Naive thymus-derived CD4-positive, alpha-beta T cell (primary cell): ENCODE measurements around the gene PHF20. TPM values are rescaled to one million over a fixed set of nuclear protein-coding genes. Genes with fewer than 3 reads are reported as not detected.

Source experiments
- ATAC-seq: fragments of 150-1000 bp; cut with Tn5 transposase; 2 replicates; pipeline ENCODE4 v1.10.0; 2021; ENCODE audit warnings: mild to moderate bottlenecking, moderate library complexity
- CTCF ChIA-PET: fragments of 350-600 bp; sonication (Branson Sonifier 250); formaldehyde crosslinking; loops from one replicate; lab custom pipeline; 2021; ENCODE audit warnings: antibody characterized with exemption; lab: Charles Lee
- POLR2A ChIA-PET: fragments of 350-600 bp; sonication (Branson Sonifier 250); formaldehyde crosslinking; loops from one replicate; lab custom pipeline; 2021; ENCODE audit warnings: antibody characterized with exemption, inconsistent platforms; lab: Charles Lee
- DNase-seq, 9 donors: peaks; one replicate each; pipeline versions ENCODE4 v3.0.0 to v3.0.0-alpha.2; 2020 to 2022; ENCODE audit warnings: mixed read lengths in 1 of 9
- H3K27ac ChIP-seq: one replicate; pipeline ENCODE4 v1.7.0; 2013; ENCODE audit warnings: mild to moderate bottlenecking, low read depth, low read length, moderate library complexity
- H3K27me3 ChIP-seq, 2 donors: one replicate each; pipeline ENCODE4 v1.7.0; 2013; ENCODE audit warnings: low read length in 2 of 2, mild to moderate bottlenecking in 2 of 2, moderate library complexity in 2 of 2; ENCODE audit not compliant: control insufficient read depth in 2 of 2, insufficient read depth in 2 of 2
- H3K36me3 ChIP-seq, 3 experiments: 1 replicate in 2 of 3; 2 replicates in 1 of 3; pipeline ENCODE4 v1.7.0; 2013; ENCODE audit warnings: low read length in 3 of 3, mild to moderate bottlenecking in 3 of 3, moderate library complexity in 1 of 3; ENCODE audit not compliant: insufficient read depth in 3 of 3, control insufficient read depth in 2 of 3
- H3K4me1 ChIP-seq, 2 donors: one replicate each; pipeline ENCODE4 v1.7.0; 2013; ENCODE audit warnings: low read length in 2 of 2, mild to moderate bottlenecking in 2 of 2, moderate library complexity in 1 of 2; ENCODE audit not compliant: control insufficient read depth in 2 of 2, insufficient read depth in 2 of 2
- H3K4me3 ChIP-seq: 2 replicates; pipeline ENCODE4 v1.7.0; 2013; ENCODE audit warnings: mild to moderate bottlenecking, low read length
- H3K9me3 ChIP-seq, 3 experiments: 1 replicate in 2 of 3; 2 replicates in 1 of 3; pipeline ENCODE4 v1.7.0; 2013; ENCODE audit warnings: low read length in 3 of 3; ENCODE audit not compliant: control insufficient read depth in 2 of 3
- H3K27ac Mint-ChIP-seq, 9 donors: one replicate each; pipeline ENCODE4 v1.8.0; 2020 to 2022; ENCODE audit warnings: mixed read lengths in 9 of 9, mild to moderate bottlenecking in 8 of 9, moderate library complexity in 5 of 9, inconsistent platforms in 2 of 9
- H3K27me3 Mint-ChIP-seq, 5 donors: one replicate each; pipeline ENCODE4 v1.8.0; 2021 to 2022; ENCODE audit warnings: mixed read lengths in 5 of 5, mild to moderate bottlenecking in 1 of 5
- H3K36me3 Mint-ChIP-seq, 5 donors: one replicate each; pipeline ENCODE4 v1.8.0; 2020 to 2022; ENCODE audit warnings: mixed read lengths in 5 of 5, mild to moderate bottlenecking in 3 of 5, inconsistent platforms in 1 of 5
- H3K4me1 Mint-ChIP-seq, 7 donors: one replicate each; pipeline ENCODE4 v1.8.0; 2020 to 2022; ENCODE audit warnings: mixed read lengths in 7 of 7, mild to moderate bottlenecking in 3 of 7, inconsistent platforms in 1 of 7
- H3K4me3 Mint-ChIP-seq, 10 donors: one replicate each; pipeline ENCODE4 v1.8.0; 2020 to 2022; ENCODE audit warnings: mild to moderate bottlenecking in 10 of 10, mixed read lengths in 10 of 10, moderate library complexity in 6 of 10, inconsistent platforms in 2 of 10
- H3K9me3 Mint-ChIP-seq, 11 donors: one replicate each; pipeline ENCODE4 v1.8.0; 2020 to 2022; ENCODE audit warnings: mixed read lengths in 11 of 11, mild to moderate bottlenecking in 4 of 11, inconsistent platforms in 1 of 11, moderate library complexity in 1 of 11
- intact Hi-C, 2 donors: fragments of 100-400 bp; cut with micrococcal nuclease; formaldehyde crosslinking; loops; one replicate each; pipeline ENCODE4 v1.15.1; 2023
- polyA plus RNA-seq, 2 donors: library from polyadenylated mRNA; unstranded; fragments of 300-500 nt; fragmentation: Illumina TruSeq; gene quantifications; one replicate each; pipeline ENCODE4 v1.2.3, GENCODE V29; 2021
- total RNA-seq, 6 experiments: library from RNA in 5 of 6; stranded (reverse) in 5 of 6; gene quantifications; 1 replicate in 5 of 6; 2 replicates in 1 of 6; pipeline ENCODE4 v1.2.3 and lab custom pipeline; 2021 to 2026

PHF20 gene
- total and polyA plus RNA-seq, 7 experiments from 2014 or later: 57.5 to 157 (median 99.9) TPM

DNA sequence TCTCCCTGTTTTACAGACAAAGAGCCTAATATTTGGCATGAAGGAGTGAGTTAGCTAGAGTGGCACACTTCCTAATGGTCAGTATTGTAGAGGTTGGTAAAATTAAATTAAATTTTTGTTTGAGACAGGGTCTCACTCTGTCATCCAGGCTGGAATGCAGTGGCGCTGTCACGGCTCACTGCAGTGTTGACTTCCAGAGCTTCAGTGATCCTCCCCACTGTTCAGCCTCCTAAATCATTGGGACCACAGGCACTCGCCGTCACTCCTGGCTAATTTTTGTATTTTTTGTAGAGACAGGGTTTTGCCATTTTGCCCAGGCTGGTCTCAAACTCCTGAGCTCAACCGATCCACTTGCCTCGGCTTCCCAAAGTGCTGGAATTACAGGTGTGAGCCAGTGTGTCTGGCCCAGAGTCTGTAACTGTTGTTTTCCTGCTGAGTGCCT, 111.5 kb downstream of the PHF20 start:
- intact Hi-C loops: loop anchor here in 1 of 2 donors (10.0 kb wide), 1 partner anchor 139 kb away; the partner anchor contains the start of gene RBM39
- ATAC-seq (no peak), DNase-seq (no peak)
- POLR2A ChIA-PET: interaction anchor here (0.8 kb wide), 1 partner anchor 142 kb away, joined by 4 read pairs; the partner anchor contains the start of gene RBM39
- Mint-ChIP-seq H3K4me3 (no peak overlapping the region), H3K9me3 (no peaks in the 10 kb centered on the region), H3K27me3 (no peaks in the 10 kb centered on the region), H3K4me1 (peaks cover 10 to 24% (median 17%) of the 10 kb centered on the region in 7 donors), H3K36me3 (peaks cover 0 to 7% (median 0%) of the 10 kb centered on the region in 5 donors), H3K27ac (peak overlapping the region in 4 of 9 donors; percentile 1 to 74 (median 14))
- Histone ChIP-seq H3K9me3 (no peaks in the 10 kb centered on the region), H3K4me1 (no peaks in the 10 kb centered on the region), H3K36me3 (peaks cover 0 to 15% (median 0%) of the 10 kb centered on the region in 3 experiments), H3K27ac (no peak overlapping the region), H3K27me3 (no peaks in the 10 kb centered on the region), H3K4me3 (no peak overlapping the region)
- CTCF ChIA-PET: interaction anchor here (0.6 to 4.0 kb wide), 7 partner anchors 18 to 1790 kb away, joined by 3 to 22 read pairs (median 4); no protein-coding TSS in a partner anchor

DNA sequence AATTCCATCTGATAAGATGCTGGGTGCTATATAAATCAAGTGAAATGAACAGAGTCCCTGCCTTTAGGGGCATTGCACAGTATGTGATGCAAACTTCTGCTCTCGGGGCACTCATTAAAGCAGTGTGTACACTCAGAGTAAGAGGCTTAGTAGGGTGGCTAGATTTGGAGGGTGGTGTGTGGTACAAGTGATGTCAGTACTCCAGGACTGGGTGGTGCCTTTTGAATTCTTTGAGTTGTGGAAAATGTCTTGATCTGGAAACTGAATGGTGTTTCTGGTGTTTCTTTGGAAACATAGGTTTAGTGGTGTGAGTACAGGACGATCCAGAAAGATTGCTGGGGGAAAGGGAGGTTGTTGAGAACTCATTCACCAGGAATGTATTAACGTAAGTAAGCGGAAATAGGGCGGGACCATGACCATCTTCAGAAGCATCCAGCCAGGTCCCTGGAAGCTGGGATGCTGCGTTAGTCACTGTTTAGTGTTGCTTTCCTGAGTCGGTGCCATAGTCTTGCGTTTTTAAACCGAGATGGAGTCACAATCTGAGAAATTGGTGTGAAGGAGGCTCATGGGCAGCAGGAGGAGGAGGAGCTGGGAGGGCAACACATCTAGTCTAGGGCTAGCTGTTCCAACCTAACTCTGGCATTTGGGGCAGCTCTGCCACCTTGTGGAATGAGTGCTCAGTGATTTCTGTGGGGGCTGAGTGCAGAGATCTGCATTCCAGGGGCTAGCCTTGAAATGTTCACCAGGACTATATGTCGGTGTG, 112.1 kb downstream of the PHF20 start:
- POLR2A ChIA-PET: interaction anchor here (0.8 to 1.3 kb wide), 4 partner anchors 13 to 184 kb away, joined by 3 to 7 read pairs (median 4); partner anchors contain the start of genes RBM39 and ROMO1
- H3K27ac Mint-ChIP-seq: peak overlapping the region in 8 of 9 donors; percentile 10 to 74 (median 51)
- H3K4me3 ChIP-seq: no peak overlapping the region
- H3K4me1 ChIP-seq: no peaks in the 10 kb centered on the region
- H3K36me3 ChIP-seq: peaks cover 0 to 15% (median 0%) of the 10 kb centered on the region in 3 experiments
- H3K27ac ChIP-seq: no peak overlapping the region
- intact Hi-C loops: loop anchor here (1.0 to 10.0 kb wide), 9 partner anchors 139 to 421 kb away; partner anchors contain the start of genes RBM39 (in 2 of the 2), NFS1 (in 1 of the 2) and ROMO1 (in 1 of the 2)
- no peaks in the 10 kb centered on the region for H3K9me3 Mint-ChIP-seq
- peak overlapping the region in 1 of 10 donors; percentile 3 for H3K4me3 Mint-ChIP-seq
- H3K27me3 Mint-ChIP-seq: no peaks in the 10 kb centered on the region
- DNase-seq (peak; percentile 26 to 69 (median 60)), ATAC-seq (peak; percentile 93)
- no peaks in the 10 kb centered on the region for H3K9me3 ChIP-seq
- H3K27me3 ChIP-seq: no peaks in the 10 kb centered on the region
- peaks cover 0 to 5% (median 0%) of the 10 kb centered on the region in 5 donors for H3K36me3 Mint-ChIP-seq
- CTCF ChIA-PET: interaction anchor here (0.6 to 4.0 kb wide), 13 partner anchors 10 to 1790 kb away, joined by 3 to 22 read pairs (median 4); no protein-coding TSS in a partner anchor
- H3K4me1 Mint-ChIP-seq: peaks cover 10 to 22% (median 16%) of the 10 kb centered on the region in 7 donors

GRCh38 chr20:35884541-35884865, 112.7 kb downstream of the PHF20 start:
- no peak overlapping the region for H3K4me3 ChIP-seq
- no peaks in the 10 kb centered on the region for H3K27me3 Mint-ChIP-seq
- intact Hi-C loops: loop anchor here (1.0 to 10.0 kb wide), 9 partner anchors 140 to 422 kb away; partner anchors contain the start of genes RBM39 (in 2 of the 2), NFS1 (in 1 of the 2) and ROMO1 (in 1 of the 2)
- CTCF ChIA-PET: interaction anchor here (0.6 to 4.0 kb wide), 12 partner anchors 10 to 579 kb away, joined by 3 to 22 read pairs (median 4); no protein-coding TSS in a partner anchor
- no peaks in the 10 kb centered on the region for H3K27me3 ChIP-seq
- peaks cover 0 to 15% (median 0%) of the 10 kb centered on the region in 3 experiments for H3K36me3 ChIP-seq
- ATAC-seq (no peak), DNase-seq (no peak)
- H3K4me1 Mint-ChIP-seq: peaks cover 10 to 22% (median 16%) of the 10 kb centered on the region in 7 donors
- no peak overlapping the region for H3K27ac ChIP-seq
- H3K4me1 ChIP-seq: no peaks in the 10 kb centered on the region
- H3K9me3 ChIP-seq: no peaks in the 10 kb centered on the region
- H3K4me3 Mint-ChIP-seq: no peak overlapping the region
- H3K27ac Mint-ChIP-seq: peak overlapping the region in 2 of 9 donors; percentile 19 to 41
- H3K9me3 Mint-ChIP-seq: no peaks in the 10 kb centered on the region
- POLR2A ChIA-PET: interaction anchor here (1.0 to 1.3 kb wide), 3 partner anchors 12 to 185 kb away, joined by 3 to 7 read pairs (median 5); partner anchors contain the start of genes RBM39 and ROMO1
- H3K36me3 Mint-ChIP-seq: peaks cover 0 to 5% (median 0%) of the 10 kb centered on the region in 5 donors

DNA sequence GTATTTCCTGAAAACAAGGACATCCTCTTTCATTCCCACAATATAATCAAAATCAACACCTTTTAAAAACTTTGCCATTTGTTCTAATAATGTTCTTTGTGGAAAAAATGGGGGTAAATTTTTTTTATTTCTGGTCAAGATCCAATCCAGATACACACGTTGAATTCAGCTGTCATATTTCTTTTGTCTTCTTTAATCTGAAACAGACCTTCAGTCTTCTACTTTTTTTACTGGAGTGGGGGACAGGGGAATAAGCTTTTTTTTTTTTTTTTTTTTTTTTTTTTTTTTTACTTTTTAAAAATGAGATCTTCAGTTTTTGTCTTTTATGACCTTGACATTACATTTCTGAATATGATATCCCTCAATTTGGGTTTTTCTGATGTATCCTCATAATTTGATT, 113.4 kb downstream of the PHF20 start:
- DNase-seq (no peak), ATAC-seq (no peak)
- Mint-ChIP-seq H3K27ac (peak overlapping the region in 1 of 9 donors; percentile 28), H3K9me3 (no peaks in the 10 kb centered on the region), H3K27me3 (no peaks in the 10 kb centered on the region), H3K4me1 (peaks cover 6 to 15% (median 9%) of the 10 kb centered on the region in 7 donors), H3K36me3 (peaks cover 0 to 5% (median 0%) of the 10 kb centered on the region in 5 donors), H3K4me3 (no peak overlapping the region)
- H3K27ac ChIP-seq: no peak overlapping the region
- no peaks in the 10 kb centered on the region for H3K27me3 ChIP-seq
- H3K4me3 ChIP-seq: no peak overlapping the region
- intact Hi-C loops: loop anchor here in 1 of 2 donors (2.0 to 10.0 kb wide), 2 partner anchors 140 to 422 kb away; partner anchors contain the start of gene RBM39
- POLR2A ChIA-PET: interaction anchor here (0.6 to 1.3 kb wide), 6 partner anchors 12 to 1871 kb away, joined by 3 to 7 read pairs (median 3); partner anchors contain the start of gene RBM39
- H3K4me1 ChIP-seq: no peaks in the 10 kb centered on the region
- CTCF ChIA-PET: interaction anchor here (0.7 to 4.0 kb wide), 10 partner anchors 11 to 580 kb away, joined by 3 to 22 read pairs (median 6); partner anchors contain the start of genes NFS1 and ROMO1
- no peaks in the 10 kb centered on the region for H3K9me3 ChIP-seq
- H3K36me3 ChIP-seq: peaks cover 0 to 15% (median 0%) of the 10 kb centered on the region in 3 experiments

DNA sequence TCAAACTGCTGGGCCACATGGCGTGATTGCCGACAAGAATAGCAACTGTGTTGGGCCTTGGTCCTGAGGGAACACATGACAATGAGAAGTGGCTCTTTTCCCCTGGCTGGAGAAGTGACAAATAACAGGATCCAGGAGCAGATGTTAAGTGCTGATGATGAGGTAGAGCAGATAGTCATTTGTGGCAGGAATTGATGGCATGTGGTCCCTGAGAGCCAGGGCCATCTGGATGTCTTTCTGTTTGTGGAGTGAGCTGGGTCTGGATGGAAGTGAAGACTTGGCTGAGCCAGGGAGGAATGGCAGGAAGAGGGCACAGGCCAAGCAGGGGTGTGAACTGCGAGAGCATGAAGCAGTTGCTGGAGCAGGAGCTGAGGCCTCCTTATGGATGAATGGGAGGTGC, 114.7 kb downstream of the PHF20 start:
- Histone ChIP-seq H3K4me3 (no peak overlapping the region), H3K27ac (no peak overlapping the region), H3K9me3 (no peaks in the 10 kb centered on the region), H3K36me3 (peaks cover 0 to 15% (median 0%) of the 10 kb centered on the region in 3 experiments), H3K27me3 (no peaks in the 10 kb centered on the region), H3K4me1 (no peaks in the 10 kb centered on the region)
- intact Hi-C loops: loop anchor here in 1 of 2 donors (10.0 kb wide), 1 partner anchor 142 kb away; the partner anchor contains the start of gene RBM39
- Mint-ChIP-seq H3K4me1 (peaks cover 8 to 18% (median 13%) of the 10 kb centered on the region in 7 donors), H3K4me3 (no peak overlapping the region), H3K27ac (peak overlapping the region in 4 of 9 donors; percentile 28 to 69 (median 50)), H3K27me3 (no peaks in the 10 kb centered on the region), H3K9me3 (no peaks in the 10 kb centered on the region), H3K36me3 (peaks cover 0 to 6% (median 4%) of the 10 kb centered on the region in 5 donors)
- DNase-seq: no peak
- CTCF ChIA-PET: interaction anchor here (0.5 to 0.7 kb wide), 3 partner anchors 112 to 427 kb away, joined by 3 to 5 read pairs (median 3); no protein-coding TSS in a partner anchor
- ATAC-seq: no peak
- POLR2A ChIA-PET: no interaction called here
